GM12891 (cell line): ENCODE measurements around the gene OCSTAMP.

Experiments
- DNase-seq: peaks from one replicate; pipeline ENCODE4 v3.0.0; 2011; ENCODE audit warnings: low spot score; ENCODE audit not compliant: insufficient read length
- FAIRE-seq: peaks from 2 replicates; lab custom pipeline; 2011; peaks lifted over from hg19 to GRCh38; lab: Jason Lieb, UNC
- PAX5 ChIP-seq: IDR thresholded peaks from 2 replicates; pipeline ENCODE4 v1.6.1; 2011; ENCODE audit warnings: low read length, moderate library complexity, mild to moderate bottlenecking; ENCODE audit not compliant: insufficient read depth, severe bottlenecking
- POLR2A ChIP-seq: IDR thresholded peaks from 2 replicates; pipeline ENCODE4 v1.6.1; 2011; ENCODE audit warnings: low read depth, low read length, control low read depth
- POLR2AphosphoS5 ChIP-seq: IDR thresholded peaks from 2 replicates; pipeline ENCODE4 v1.6.1; 2011; ENCODE audit warnings: low read depth, low read length, control low read depth
- POU2F2 ChIP-seq: IDR thresholded peaks from 2 replicates; pipeline ENCODE4 v1.6.1; 2011; ENCODE audit warnings: low read depth, mild to moderate bottlenecking, control low read depth, low read length, moderate library complexity
- SPI1 ChIP-seq: IDR thresholded peaks from 2 replicates; pipeline ENCODE4 v1.6.1; 2011; ENCODE audit warnings: low read depth, low read length, control low read depth
- TAF1 ChIP-seq: IDR thresholded peaks from 2 replicates; pipeline ENCODE4 v1.6.1; 2011; ENCODE audit warnings: low read depth, low read length, control low read depth

The OCSTAMP gene

DNA sequence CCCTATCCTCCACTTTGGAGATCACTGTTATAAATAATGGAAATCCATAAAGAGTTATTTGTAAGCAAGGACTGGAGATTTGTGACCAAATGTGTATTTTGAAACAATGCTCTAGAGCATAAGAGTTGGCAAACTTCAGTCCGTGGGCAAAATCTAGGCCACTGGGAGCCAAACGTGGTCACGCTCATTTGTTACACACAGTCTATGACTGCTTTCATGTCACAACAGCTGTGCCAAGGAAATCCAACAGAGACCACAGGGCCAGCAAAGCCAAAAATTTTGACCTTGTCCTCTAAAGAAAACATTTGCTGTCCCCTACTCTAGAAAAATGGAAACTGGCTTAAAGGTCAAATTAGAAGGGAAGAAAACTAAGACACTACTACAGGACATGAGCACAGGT lies 44.9 kb downstream of the OCSTAMP start:
- FAIRE-seq = no peak
- no peak for TF ChIP-seq POU2F2
- no peak for TF ChIP-seq POLR2AphosphoS5
- no peak for TF ChIP-seq POLR2A
- TF ChIP-seq TAF1 = no peak
- TF ChIP-seq PAX5 = no peak
- no peak for TF ChIP-seq SPI1

DNA sequence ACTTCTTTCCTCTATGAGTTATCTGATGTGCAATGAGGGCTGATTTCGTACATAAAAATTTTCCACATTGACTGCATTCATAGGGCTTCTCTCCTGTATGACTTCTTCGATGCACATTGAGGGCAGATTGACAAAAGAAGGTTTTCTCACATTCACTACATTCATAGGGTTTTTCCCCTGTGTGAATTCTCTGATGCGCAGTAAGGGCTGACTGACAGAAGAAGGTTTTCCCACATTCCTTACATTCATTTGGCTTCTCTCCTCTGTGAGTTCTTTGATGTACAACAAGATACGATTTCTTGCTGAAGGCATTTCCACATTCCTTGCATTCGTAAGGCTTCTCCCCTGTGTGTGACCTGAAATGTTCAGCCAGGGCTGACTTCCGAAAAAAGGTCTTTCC lies 48.5 kb downstream of the OCSTAMP start:
- FAIRE-seq (no peak), DNase-seq (no peak)
- TF ChIP-seq POLR2A (no peak), SPI1 (no peak), TAF1 (no peak), POU2F2 (no peak), PAX5 (no peak), POLR2AphosphoS5 (no peak)

More for the DNA sequence above, 44.9 kb downstream of the OCSTAMP start:
- DNase-seq = no peak

GRCh38 chr20:46501337-46501942 lies 49.0 kb downstream of the OCSTAMP start:
- DNase-seq (no peak), FAIRE-seq (no peak)
- TF ChIP-seq POLR2AphosphoS5 = no peak
- TF ChIP-seq POU2F2 = no peak
- TF ChIP-seq SPI1 = no peak
- no peak for TF ChIP-seq TAF1
- no peak for TF ChIP-seq POLR2A
- no peak for TF ChIP-seq PAX5

DNA sequence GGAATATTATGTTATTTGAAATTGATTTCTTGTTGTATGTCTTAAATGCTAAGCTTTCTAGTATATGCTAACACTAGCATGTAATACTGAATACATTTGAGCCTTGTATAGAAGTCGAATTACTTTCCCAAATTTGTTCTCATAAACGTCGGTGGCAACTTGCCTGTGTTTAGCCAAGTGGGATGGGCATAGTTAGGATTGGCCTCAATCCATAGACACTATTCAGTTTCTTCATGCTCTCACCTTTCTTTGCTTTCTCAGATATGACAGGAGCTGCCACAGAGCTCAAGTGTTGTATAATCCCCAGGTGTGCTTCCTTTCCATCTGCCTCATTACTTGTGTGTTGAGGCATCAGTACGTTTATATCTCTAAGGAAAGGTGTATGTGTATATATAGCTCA lies 56.4 kb downstream of the OCSTAMP start:
- FAIRE-seq (no peak), DNase-seq (no peak)
- TF ChIP-seq SPI1 = no peak
- no peak for TF ChIP-seq POU2F2
- no peak for TF ChIP-seq TAF1
- no peak for TF ChIP-seq POLR2A
- TF ChIP-seq PAX5 = no peak
- TF ChIP-seq POLR2AphosphoS5 = no peak

- no peak for FAIRE-seq
- DNase-seq = no peak
- TF ChIP-seq POU2F2 (no peak), SPI1 (no peak), POLR2AphosphoS5 (no peak), PAX5 (no peak), POLR2A (no peak), TAF1 (no peak)
Measured at GRCh38 chr20:46491354-46491753, 59.1 kb downstream of the OCSTAMP start.
